GM21619 (cell line): ENCODE measurements around the gene KRTAP4-2.
"Not testable (repeated sequence)": the region's sequence is repeated elsewhere in the genome, so short reads cannot be mapped to it uniquely, and the experiment has no call there.

Experiments
- ATAC-seq: cut with Tn5 transposase; IDR thresholded peaks from one replicate; pipeline ENCODE4 v1.9.1; 2021; ENCODE audit not compliant: unreplicated experiment

Gene KRTAP4-2

GRCh38 chr17:41177727-41178271 is at the start of gene KRTAP4-2:
KRTAP4-2 (minus strand) TSS chr17:41178221; CDS start chr17:41178164, 57 bp downstream.
- no peak for ATAC-seq

- not testable (repeated sequence) for ATAC-seq
These were observed 48.6 kb upstream of the KRTAP4-2 start, which contains the start of gene KRTAP9-2 for GRCh38 chr17:41226598-41227095. KRTAP9-2 (plus strand) TSS chr17:41226648; CDS start chr17:41226655, 7 bp downstream.

- no peak for ATAC-seq
These were observed 48.0 kb upstream of the KRTAP4-2 start for GRCh38 chr17:41226051-41226450.

- no peak for ATAC-seq
These were observed 45.8 kb upstream of the KRTAP4-2 start for GRCh38 chr17:41223821-41224220.

GRCh38 chr17:41215681-41216080 is 37.7 kb upstream of the KRTAP4-2 start:
- no peak for ATAC-seq

GRCh38 chr17:41212524-41213169 is 34.6 kb upstream of the KRTAP4-2 start:
- ATAC-seq = no peak

- no peak for ATAC-seq
These were observed 33.9 kb upstream of the KRTAP4-2 start for GRCh38 chr17:41211845-41212466.

GRCh38 chr17:41199421-41200078 is 21.5 kb upstream of the KRTAP4-2 start:
- ATAC-seq = no peak

GRCh38 chr17:41196068-41196467 is 18.0 kb upstream of the KRTAP4-2 start:
- ATAC-seq = no peak

GRCh38 chr17:41190328-41190727 is 12.3 kb upstream of the KRTAP4-2 start:
- ATAC-seq = no peak

GRCh38 chr17:41189837-41190318 is 11.9 kb upstream of the KRTAP4-2 start, which contains the start of gene KRTAP9-1:
KRTAP9-1 (plus strand) TSS chr17:41189887; CDS start chr17:41189887, 0 bp downstream.
- ATAC-seq = not testable (repeated sequence)

- no peak for ATAC-seq
These were observed 8.9 kb upstream of the KRTAP4-2 start for GRCh38 chr17:41186872-41187271.

- no peak for ATAC-seq
These were observed 7.0 kb upstream of the KRTAP4-2 start for GRCh38 chr17:41185001-41185400.

GRCh38 chr17:41184480-41184961 is 6.5 kb upstream of the KRTAP4-2 start, which contains the start of gene KRTAP4-1:
KRTAP4-1 (minus strand) TSS chr17:41184911; CDS start chr17:41184854, 57 bp downstream.
- ATAC-seq = no peak

GRCh38 chr17:41178843-41179616 is 1.0 kb upstream of the KRTAP4-2 start:
- no peak for ATAC-seq

- no peak for ATAC-seq
These were observed 320 bp upstream of the KRTAP4-2 start for GRCh38 chr17:41178341-41178740.

GRCh38 chr17:41176744-41177387 is 1.2 kb downstream of the KRTAP4-2 start:
- no peak for ATAC-seq

GRCh38 chr17:41171886-41172285 is 6.1 kb downstream of the KRTAP4-2 start:
- ATAC-seq = no peak

GRCh38 chr17:41168121-41168520 is 9.9 kb downstream of the KRTAP4-2 start, which contains the start of gene KRTAP4-3:
KRTAP4-3 (minus strand) TSS chr17:41168221; CDS start chr17:41168172, 49 bp downstream.
- no peak for ATAC-seq

- ATAC-seq = no peak
These were observed 10.5 kb downstream of the KRTAP4-2 start for GRCh38 chr17:41167561-41167960.
